Ecto neural progenitor cell (in vitro differentiated cells): ENCODE results near the gene COL18A1.
"Not testable (repeated sequence)": the region's sequence is repeated elsewhere in the genome, so short reads cannot be mapped to it uniquely, and the experiment has no call there.

Experiments
- DNase-seq: peaks from one replicate; pipeline ENCODE4 v3.0.0-alpha.2; 2018; ENCODE audit warnings: low spot score

Gene COL18A1

DNA sequence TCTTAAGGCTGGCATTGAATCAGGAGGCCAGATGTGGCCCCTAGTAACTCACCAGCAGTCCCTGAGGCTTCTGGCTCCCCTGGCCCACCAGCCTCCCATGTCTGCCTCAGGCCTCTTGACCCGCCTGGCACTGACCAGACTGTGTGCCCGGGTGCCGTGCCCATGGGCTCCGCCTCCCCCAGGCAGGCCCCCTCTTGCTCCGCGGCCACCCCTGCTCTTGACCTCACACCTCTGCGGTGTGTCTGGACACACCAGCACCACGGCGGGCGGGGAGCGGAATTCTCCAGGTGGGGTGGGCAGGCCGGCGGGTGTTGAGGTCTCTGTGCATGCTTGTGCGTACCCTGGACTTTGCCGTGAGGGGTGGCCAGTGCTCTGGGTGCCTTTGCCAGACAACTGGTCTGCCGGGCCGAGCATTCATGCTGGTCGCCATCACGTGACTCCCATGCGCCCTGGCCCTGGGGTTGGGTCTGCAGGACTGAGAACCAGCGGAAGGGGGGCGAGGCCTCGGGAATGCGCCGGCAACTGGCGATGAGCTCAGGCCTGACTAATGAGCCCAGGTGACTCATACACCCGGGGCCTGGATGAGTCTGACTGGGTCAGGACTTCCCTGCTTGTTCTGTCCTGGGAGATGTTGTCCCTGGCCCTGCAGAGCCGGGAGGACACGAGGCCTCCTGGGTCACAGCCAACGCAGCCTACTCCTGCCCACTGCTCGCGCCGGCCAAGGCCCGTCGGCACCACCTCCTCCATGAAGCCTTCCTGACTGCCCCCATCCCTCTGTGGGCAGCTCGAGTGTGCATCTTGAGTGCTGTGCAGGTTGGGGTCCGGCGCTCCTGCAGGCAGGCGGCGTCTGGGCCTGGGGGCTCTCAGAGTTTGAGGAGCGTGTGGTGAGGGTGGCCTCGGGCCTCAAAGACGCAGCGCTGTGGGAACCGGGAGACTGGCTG is 22.6 kb downstream of the COL18A1 start:
- no peak for DNase-seq

DNA sequence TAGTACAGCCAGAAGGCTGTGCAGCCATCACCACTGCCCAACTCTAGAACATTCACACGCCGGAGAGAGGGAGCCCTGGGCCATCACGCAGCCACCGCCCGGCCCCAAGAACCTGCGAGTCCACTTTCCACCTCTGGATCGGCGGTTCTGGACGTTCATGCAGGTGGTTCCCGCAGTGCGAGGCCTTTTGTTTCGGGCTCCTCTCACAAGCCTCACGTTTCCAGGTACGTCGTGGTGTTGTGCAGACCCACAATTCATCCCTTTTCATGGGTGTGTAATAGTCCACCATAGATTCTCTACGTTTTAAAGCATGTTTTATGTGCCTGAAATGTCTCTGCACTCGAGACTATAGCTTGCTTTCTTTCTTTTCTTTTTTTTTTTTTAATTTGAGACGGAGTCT is 23.6 kb downstream of the COL18A1 start:
- DNase-seq: no peak

DNA sequence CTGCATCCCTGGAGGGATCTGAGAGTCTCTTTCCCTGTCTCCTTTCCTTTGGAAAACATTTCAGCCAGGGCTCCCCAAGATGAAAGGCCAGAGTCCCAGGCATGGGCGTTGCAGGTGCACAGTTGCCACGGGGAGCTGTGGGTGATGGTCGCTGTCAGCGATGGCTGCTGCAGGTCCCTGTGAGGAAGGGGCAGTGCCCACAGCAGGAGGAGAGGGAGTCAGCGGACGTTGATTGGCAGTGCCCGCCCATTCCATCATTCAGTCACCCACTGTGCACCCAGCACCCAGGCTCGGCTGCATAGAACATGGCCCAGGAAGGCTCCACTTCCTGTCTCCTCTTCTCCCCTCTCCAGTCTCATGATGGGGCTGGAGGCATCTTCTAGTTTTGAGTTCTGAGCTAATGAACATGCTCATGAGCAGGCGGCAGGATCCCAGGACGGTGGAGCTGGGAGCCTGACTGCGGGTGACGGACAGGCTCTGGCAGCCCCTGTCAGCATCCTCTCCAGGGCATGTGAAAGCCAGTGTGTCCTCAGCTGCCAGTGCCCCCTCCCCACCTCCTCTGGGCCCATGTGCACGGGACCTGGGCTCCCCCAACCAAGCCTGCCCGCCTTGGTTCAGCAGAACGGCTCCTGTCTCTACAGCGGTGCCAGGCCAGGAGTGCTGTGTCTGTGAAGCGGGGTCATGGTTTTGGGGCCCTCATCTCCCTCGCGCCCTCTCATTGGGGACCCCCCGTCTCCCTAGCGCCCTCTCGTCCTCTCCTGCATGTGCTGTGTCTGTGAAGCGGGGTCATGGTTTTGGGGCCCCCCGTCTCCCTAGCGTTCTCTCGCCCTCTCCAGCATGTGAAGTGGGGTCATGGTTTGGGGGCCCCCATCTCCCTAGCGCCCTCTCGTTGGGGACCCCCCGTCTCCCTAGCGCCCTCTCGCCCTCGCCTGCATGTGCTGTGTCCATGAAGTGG is 24.5 kb downstream of the COL18A1 start:
- no peak for DNase-seq

DNA sequence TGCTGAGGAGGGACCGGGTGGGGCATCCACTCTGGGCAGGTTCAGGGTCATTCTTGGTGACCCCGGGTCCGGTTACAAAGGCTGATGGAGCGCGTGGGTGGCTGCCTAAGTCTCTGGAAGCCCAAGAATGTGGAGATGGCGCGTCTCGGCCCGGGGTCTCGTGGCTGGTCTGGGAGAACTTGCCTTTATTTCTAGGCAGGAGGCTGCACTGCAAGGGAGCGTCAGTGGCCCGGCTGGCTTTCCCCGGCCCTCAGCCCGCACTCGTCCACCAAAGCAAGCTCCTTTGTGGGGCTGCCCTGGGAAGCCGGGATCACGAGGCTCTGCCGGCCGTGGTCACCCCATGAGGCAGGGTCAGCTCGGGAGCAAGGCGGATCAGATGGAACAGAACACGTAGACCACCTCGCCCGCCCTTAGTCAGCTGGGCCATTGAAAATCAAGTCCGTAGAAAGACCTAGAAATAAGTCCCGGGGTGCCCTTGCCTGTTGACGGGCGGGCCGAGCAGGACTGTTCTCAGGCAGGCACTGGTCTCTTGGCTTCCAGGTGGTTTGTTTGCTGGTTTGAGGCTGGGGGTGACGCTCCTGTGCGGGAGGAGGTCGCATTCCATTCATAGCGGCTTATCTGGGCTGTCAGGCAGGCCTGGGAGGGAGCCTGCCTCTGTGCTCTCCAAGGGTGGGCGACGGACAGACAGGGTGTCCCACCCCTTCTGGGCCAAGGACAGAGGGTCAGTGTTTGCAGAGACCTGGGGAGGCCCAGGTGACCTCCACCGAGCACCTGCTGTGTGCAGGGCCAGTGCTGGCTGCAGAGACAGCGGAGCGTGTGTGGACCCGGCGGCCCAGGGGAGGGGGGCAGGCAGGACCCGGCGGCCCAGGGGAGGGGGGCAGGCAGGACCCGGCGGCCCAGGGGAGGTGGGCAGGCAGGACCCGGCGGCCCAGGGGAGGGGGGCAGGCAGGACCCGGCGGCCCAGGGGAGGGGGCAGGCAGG is 25.8 kb downstream of the COL18A1 start:
- peak; percentile 84 for DNase-seq

DNA sequence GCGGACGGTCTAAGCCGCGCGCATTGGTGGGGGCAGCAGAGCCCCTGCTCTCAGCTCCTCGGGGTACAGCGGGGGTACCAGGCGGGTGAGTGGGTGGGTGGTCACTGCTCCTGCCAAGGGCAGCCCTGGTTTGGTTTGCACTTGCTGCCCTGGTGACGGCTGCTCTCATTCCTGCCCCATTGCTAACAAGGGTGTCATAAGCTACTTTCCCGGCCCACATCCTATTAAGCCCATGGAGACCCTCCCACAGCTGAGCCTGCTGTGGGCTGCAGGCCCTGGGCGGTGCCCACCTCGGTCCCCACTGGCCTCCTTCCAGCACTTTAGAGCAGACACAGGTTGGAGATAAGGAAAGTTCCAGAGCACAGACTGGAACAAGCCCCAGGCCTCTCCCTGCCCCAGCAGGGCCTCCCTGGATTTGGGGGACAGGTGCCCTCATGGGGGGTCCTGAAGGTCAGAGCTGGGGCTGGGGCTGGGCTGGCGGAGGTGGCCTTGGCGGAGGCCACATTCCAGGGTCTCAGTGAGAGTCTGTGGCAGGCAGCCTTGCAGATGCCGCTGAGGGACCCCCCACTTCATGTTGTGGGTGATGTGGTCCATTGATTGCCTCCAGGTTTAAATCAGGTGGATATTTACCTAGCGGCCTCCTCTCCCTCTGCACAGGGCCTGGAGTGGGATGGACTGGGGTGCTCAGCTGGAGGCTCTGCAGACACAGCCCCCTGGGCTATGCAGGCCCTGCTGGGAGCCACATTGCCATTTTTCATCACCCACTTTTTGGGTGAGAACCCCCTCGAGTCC is 27.0 kb downstream of the COL18A1 start:
- DNase-seq: no peak

DNA sequence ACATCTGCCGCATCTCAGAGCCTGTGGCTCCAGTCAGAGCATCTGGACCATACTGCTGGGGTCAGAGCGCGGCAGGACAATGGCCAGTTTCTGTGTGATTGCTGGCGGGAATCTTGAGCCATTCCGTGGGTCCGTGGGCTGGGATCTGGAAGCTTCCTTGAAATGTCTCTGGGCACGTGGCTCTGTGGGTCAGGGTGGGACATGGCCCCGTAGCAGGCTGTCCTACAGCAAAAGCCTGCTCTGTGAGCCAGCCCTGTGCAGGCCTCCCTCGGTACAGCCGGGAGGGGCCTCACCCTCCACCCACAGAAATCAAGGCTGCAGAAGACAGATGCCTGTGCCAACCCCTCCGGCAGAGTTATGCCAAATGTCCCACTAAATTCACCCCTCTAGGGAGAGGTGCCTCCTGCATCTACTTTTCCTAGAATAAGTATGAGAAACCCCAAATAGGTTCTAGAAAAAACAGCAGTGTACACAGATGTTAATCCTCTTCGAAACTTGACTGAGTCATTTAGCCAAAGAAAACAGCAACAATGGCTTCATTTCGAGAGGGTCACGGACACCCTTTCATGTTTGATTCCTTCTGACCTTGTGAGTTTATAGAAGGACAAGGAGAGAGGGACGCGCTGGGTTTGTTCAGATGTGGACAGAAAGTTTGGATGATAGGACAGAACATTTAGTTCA is 27.8 kb downstream of the COL18A1 start:
- no peak for DNase-seq

DNA sequence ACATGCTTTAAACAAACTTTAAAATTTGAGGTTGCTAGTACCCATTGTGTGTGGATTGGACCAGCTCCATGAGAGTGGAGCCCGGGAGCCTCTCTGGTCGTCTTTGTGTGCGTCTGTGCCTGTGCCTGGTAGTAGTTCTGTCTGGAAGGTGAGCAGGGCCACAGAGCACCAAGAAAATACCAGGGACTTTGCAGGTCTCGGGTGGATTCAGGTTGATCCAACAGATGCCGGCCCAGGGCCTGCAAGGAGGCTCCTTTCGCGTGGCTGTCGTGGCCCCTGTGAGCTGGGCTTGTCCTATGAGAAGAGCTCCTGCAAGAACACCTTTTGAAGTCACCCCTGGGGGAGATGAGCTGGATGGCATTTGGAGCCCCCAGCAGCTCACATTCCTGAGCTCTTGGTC is 28.3 kb downstream of the COL18A1 start:
- DNase-seq: no peak

DNA sequence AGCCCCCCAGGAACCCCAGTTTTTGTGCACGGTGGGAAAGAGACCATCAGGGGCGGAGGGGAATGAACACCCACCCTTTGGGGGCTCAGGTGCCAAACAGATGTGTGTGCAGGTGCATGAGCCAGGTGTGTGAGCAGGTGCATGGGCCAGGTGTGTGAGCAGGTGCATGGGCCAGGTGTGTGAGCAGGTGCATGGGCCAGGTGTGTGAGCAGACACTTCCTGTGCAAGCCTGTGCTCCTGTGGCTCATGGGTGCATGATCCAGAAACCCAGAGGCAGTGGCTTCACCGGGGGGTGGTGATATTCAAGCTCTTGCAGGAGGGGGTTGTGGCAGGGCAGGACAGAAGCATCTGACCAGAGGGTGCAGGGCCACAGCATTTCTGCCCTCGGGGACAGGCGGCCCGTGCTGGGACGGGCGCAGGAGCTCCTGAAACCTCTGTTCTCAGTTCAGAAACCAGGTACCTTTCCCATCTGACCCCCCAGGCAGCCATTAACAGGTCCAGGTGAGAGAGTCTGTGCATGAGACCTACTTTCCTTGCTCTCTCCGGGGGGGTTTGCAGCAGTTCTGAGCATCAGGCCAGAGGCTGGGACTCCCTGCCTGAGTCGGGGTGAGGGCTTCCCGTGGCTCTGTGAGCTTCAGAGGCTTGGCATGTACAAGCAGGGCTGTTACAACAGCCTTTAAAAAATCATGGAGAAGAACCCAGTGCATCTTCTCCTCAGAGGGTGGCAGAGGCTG is 29.1 kb downstream of the COL18A1 start:
- DNase-seq: no peak

DNA sequence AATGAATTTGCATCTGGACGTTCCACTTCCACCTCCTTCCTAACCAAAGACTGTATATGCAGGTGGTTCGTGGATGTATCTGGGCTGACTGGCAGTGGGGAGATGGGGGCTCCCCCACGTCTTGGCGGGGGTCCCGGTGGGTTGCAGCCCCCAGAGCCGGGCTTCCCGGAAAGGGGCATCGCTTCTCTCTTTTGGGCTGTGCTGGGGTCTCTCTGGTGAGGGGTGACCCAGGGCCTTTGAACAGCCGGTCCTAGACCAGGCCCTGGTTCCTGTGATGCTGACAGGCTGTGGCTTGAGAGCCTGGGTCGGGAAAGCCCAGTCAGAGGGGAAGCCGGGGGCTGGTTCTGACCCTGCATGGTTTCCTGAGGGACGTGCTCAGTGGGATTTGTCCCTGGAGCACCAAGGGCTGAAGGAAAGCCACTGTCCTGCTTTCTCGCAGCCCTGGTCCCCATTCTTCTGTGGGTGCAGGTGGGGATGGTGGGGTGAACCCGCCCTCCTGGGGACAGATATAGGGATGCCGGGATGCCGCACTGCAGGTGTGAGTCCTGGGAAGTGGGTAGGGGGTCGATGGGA is 29.8 kb downstream of the COL18A1 start:
- DNase-seq: no peak

DNA sequence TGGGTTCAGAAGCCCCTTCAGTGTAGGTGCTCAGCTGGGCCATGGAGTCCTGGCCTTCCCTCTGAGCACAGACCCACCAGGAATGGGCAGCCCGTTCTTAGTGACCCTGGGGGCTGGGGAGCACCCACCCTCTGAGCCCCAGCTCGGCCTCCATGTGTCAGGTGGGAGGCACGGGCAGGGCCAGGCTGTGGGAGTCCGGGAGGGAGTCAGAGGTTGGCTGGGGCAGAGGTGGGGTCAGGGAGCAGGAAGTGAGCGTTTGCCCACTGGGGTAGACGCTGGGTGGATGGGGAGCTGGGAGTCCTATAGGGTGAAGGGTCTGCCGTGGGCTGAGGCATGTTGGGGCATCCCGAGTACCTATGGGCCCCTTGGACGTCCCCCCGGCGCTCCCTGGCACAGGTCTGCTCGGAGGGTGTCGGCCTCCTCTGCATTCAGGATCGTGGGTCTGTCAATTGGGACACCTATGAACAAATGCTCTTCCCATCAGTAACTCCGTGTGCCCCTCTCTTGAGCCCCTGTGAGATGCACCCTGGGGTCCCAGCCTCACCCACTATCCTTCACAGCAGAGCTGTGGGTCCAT is 30.5 kb downstream of the COL18A1 start:
- DNase-seq: no peak

DNA sequence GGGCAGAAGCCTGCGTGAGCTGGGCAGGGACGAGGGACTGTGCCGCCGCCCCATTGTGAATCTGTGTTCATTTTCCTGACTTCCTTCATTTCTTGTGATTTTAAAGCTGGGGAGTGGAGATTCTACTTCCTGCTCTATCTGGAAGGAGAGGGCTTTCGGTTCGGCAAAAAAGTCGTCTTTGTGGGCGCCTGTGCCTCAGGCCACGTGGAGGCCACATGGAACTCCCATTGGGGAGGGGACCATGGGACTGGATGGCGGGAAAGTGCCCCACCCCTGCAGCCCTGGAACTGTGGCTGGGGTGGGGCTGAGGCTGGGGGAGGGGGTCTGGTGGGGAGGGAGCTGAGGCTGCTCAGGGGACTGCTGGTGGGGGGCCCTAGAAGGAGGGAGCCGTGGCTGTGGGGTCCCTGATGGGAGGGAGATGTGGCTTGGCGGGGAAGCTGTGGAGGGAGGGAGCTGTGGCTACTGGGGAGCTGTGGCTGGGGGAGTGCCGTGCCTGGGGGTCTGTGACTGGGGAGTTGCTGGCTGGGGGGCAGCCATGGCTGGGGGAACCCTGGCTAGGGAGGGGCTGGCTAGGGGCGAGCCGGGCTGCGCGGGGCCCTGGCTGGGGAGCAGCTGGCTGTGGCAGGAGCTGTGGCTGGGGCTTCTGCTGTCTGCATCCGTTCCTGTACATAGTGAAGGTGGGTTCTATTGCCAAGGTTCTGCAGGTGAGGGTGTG is 31.5 kb downstream of the COL18A1 start:
- DNase-seq: no peak

DNA sequence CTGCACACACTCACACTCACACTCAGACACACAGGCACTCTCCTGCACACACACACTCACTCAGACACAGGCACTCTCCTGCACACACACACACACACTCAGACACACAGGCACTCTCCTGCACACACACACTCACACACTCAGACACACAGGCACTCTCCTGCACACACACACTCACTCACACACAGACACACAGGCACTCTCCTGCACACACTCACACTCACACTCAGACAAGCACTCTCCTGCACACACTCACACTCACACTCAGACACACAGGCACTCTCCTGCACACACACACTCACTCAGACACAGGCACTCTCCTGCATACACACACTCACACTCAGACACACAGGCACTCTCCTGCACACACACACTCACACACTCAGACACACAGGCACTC is 32.9 kb downstream of the COL18A1 start:
- not testable (repeated sequence) for DNase-seq

DNA sequence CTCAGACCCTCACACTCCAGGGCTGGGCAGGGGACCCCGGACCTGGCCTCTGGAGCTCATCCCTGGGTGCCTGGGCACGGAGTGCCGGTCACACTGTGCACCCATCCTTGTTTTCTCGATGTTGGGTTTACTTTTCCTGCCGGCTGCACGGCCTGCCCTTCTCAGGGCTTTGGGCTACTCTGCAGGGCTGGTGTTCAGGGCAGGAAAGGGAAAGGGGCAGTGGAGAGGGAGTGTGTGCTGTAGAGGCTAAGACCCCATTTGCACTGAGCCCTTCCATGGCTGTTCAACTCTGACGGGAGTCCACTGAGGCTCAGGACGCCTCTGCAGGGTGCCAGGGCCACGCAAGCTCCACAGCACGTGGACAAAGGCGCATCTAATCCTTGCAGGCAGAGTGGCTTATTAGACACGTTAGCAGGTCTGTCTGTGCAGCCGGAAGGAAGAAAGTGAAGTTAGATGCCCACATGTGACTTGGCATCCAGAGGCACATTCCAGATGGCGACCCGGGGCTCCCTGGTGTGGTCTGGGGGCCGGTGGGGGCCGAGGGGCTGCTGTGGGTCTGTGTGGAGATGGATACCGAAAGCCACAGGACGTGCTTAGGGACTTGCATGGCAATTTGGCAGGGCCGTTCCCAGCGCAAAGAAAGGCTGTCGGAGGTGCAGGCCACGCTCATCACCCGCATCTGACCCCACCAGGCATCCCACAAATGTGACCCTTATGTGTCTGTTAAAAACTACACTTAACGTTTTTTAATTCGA is 33.6 kb downstream of the COL18A1 start:
- no peak for DNase-seq

DNA sequence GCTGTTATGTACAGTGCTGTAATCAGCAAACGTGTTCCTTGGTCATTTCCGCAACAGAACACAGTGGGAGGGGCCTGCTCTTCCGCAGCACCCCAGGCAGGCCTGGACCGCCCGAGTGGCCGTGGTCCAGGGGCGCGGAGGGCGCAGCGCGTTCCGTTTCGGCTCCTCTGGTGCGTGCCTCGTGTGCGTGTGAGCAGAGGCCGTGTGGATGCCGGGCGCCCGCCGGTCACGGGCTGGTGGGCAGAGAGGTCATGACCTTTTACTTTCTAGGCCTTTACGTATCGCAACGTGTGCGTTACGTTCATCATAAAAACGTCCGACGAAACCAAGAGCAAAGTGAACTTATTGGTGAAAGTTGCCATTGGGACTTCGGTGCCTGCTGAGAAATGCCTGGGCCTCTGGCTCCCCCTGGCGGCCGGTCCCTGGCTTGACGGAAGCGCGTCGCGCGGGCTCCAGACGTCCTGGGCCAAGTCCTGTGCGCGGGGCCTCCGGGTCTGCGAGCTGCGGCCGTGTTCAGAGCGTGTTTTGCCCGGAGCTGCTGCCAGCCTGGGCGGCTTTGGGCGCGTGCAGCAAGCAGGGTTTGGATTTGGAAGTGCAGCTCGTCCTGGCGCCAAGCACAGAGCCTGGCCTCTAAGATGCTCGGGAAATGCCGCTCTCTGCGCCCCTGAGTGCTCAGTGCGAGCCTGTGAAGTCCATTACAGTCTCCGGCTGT is 34.4 kb downstream of the COL18A1 start:
- DNase-seq: peak; percentile 90

DNA sequence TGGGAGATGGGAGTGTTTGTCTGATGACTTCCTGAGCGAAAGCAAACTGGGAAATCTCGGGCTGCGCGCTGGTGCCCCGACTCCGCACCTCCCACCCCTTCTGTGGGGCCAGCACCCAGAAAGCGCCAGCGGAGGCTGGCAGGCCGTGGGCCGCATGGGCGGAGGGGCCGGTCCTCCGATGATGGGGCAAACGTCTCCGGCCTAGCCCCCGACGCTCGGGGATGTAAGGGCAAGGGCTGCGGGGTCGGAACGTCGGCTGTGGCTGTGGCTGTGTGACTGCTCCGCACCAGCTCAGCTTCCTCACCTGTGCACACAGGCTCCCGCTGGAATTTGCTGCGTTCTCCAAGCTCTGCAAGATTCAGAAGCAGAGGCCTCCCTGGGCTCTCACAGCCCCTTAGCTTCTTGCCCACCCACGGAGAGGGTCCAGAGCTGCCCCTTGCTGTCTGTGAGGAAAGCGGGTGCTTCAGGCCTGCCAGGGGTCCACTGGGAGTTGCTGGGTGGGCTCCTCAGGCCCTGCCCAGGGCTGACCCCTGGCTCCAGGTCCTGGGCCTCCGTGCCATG is 35.0 kb downstream of the COL18A1 start:
- DNase-seq: no peak

DNA sequence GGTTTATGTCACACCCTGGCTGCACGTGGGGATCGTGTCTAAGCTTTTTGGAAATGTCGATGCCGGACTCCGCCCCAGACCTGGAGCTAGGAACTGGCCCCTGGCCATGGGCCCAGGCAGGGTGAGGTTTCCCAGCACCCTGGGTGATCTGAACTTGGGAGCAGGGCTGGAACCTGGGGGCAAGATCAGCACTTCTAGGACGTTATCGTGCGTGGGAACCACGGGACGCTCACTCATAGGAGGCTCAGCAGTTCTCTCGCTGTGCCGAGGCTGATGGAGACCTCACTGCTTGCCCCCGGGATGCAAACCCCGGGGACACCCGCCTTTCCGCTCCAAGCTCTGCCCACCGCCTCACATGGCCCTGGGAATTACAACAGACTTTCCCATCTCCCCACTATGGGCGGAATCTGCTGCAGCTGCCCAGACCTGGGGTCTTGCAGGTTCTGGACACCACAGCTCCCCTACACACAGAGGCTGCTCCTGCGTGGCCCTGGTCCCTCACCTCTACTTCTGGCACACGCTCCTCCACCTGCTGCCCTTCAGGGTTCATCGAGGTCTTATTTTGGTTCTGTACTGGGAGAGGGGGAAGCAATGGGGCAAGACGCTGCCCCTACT is 35.9 kb downstream of the COL18A1 start:
- no peak for DNase-seq
